OCI-LY7 (cell line): ENCODE data around the gene HCFC2. TPM values are rescaled to one million over a fixed set of nuclear protein-coding genes. Genes with fewer than 3 reads are reported as not detected.
"Not testable (repeated sequence)": the region's sequence is repeated elsewhere in the genome, so short reads cannot be mapped to it uniquely, and the experiment has no call there.

Source experiments
- BruUV-seq: library from RNA; stranded (reverse); fragments of 400-500 nt; replicated peaks from 2 replicates; lab custom pipeline; 2021; lab: Mats Ljungman, UMichigan
- CTCF ChIA-PET: fragments of 300-600 bp; sonication (Branson Sonifier 250); formaldehyde crosslinking; loops from one replicate; lab custom pipeline; 2022; ENCODE audit warnings: antibody characterized with exemption; ENCODE audit not compliant: unreplicated experiment; lab: Charles Lee
- POLR2A ChIA-PET: fragments of 300-600 bp; sonication (Branson Sonifier 250); formaldehyde crosslinking; loops from one replicate; lab custom pipeline; 2022; ENCODE audit warnings: antibody characterized with exemption; lab: Charles Lee
- DNase-seq: peaks from one replicate; pipeline ENCODE4 v3.0.0-alpha.2; 2015; ENCODE audit warnings: low spot score
- H2AFZ ChIP-seq: fragments of 200-600 bp; sonication (generic), shearing (Covaris generic); 2 replicates; pipeline ENCODE4 v1.6.1; 2014; ENCODE audit warnings: mild to moderate bottlenecking, antibody characterized with exemption, low read length, moderate library complexity
- H3K27ac ChIP-seq: fragments of 200-600 bp; sonication (generic); 2 replicates; pipeline ENCODE4 v1.5.1; 2014; ENCODE audit warnings: mixed run types, low read depth, mild to moderate bottlenecking, moderate library complexity, low read length, inconsistent platforms; ENCODE audit not compliant: poor library complexity, severe bottlenecking
- H3K36me3 ChIP-seq: fragments of 200-600 bp; sonication (generic); 2 replicates; pipeline ENCODE4 v1.6.1; 2014; ENCODE audit warnings: mild to moderate bottlenecking, antibody characterized with exemption, low read length, moderate library complexity, mixed read lengths; ENCODE audit not compliant: insufficient read depth
- H3K4me1 ChIP-seq: fragments of 200-600 bp; sonication (generic); 2 replicates; pipeline ENCODE4 v1.5.1; 2014; ENCODE audit warnings: mild to moderate bottlenecking, low read length; ENCODE audit not compliant: insufficient read depth, poor library complexity, severe bottlenecking
- H3K4me2 ChIP-seq: fragments of 200-600 bp; sonication (generic); 2 replicates; pipeline ENCODE4 v1.6.1; 2014; ENCODE audit warnings: mild to moderate bottlenecking, low read length
- H3K4me3 ChIP-seq: fragments of 200-600 bp; sonication (generic); 2 replicates; pipeline ENCODE4 v1.5.1; 2014; ENCODE audit warnings: mild to moderate bottlenecking, low read depth, low read length; ENCODE audit not compliant: poor library complexity, severe bottlenecking
- H3K79me2 ChIP-seq: fragments of 200-600 bp; sonication (generic); 2 replicates; pipeline ENCODE4 v1.6.1; 2016; ENCODE audit warnings: low read depth, mild to moderate bottlenecking, low read length, moderate library complexity, mixed read lengths; ENCODE audit not compliant: insufficient read depth
- H3K9me2 ChIP-seq: fragments of 200-600 bp; sonication (generic); 2 replicates; pipeline ENCODE4 v1.6.1; 2016; ENCODE audit warnings: mild to moderate bottlenecking, low read length, mixed read lengths; ENCODE audit not compliant: insufficient read depth
- H3K9me3 ChIP-seq: fragments of 200-600 bp; sonication (generic); 2 replicates; pipeline ENCODE4 v1.6.1; 2014; ENCODE audit warnings: mild to moderate bottlenecking, mixed run types, low read length, mixed read lengths
- H4K20me1 ChIP-seq: fragments of 200-600 bp; sonication (generic); 2 replicates; pipeline ENCODE4 v1.6.1; 2014; ENCODE audit warnings: mild to moderate bottlenecking, antibody characterized with exemption, low read length, moderate library complexity, mixed read lengths; ENCODE audit not compliant: insufficient read depth
- CTCF ChIP-seq: fragments of 200-600 bp; sonication (generic); conservative IDR thresholded peaks from 2 replicates; pipeline ENCODE4 v1.5.1; 2014; ENCODE audit warnings: mild to moderate bottlenecking, antibody characterized with exemption, low read length, moderate library complexity, mixed read lengths
- EZH2phosphoT487 ChIP-seq: fragments of 200-600 bp; sonication (generic); IDR thresholded peaks from 2 replicates; pipeline ENCODE4 v1.6.1; 2018; ENCODE audit warnings: low read depth, borderline replicate concordance, mild to moderate bottlenecking, mixed run types, antibody characterized with exemption, low read length, moderate library complexity, mixed read lengths
- intact Hi-C: fragments of 100-400 bp; cut with micrococcal nuclease; formaldehyde crosslinking; loops from one replicate; pipeline ENCODE4 v1.10.0; 2022; ENCODE audit not compliant: unreplicated experiment
- total RNA-seq, 2 experiments: library from RNA; depleted of rRNA in 1 of 2; stranded (reverse); fragments of >200 nt in 1 of 2; shearing (Covaris generic) in 1 of 2; gene quantifications; 2 replicates each; pipeline ENCODE4 v1.2.3, GENCODE V29; 2014 to 2022

Gene HCFC2
- total RNA-seq, 2 experiments from 2014 or later: 8.7 to 11.8 TPM

GRCh38 chr12:104109446-104110271 is 45.3 kb downstream of the HCFC2 start:
- POLR2A ChIA-PET: interaction anchor here (0.8 to 1.8 kb wide), 9 partner anchors 10 to 144 kb away, joined by 3 to 6 read pairs (median 4); partner anchors contain the start of genes HCFC2 and TDG
- CTCF ChIA-PET: interaction anchor here (0.6 to 1.9 kb wide), 7 partner anchors 9 to 226 kb away, joined by 3 to 10 read pairs (median 3); partner anchors contain the start of gene HCFC2
- H3K36me3 ChIP-seq: peaks cover 4% of the 10 kb centered on the region; the same call in 1 of the 2 replicates
- H3K4me1 ChIP-seq: no peaks in the 10 kb centered on the region
- no peak overlapping the region for H3K27ac ChIP-seq
- no peaks in the 10 kb centered on the region for H3K9me3 ChIP-seq
- no peaks in the 10 kb centered on the region for H3K9me2 ChIP-seq
- TF ChIP-seq EZH2phosphoT487: no peak
- TF ChIP-seq CTCF: peak; percentile 52; the same call in 1 of the 2 replicates
- BruUV-seq: no TSS peak
- H2AFZ ChIP-seq: no peak overlapping the region
- no peaks in the 10 kb centered on the region for H3K79me2 ChIP-seq
- H4K20me1 ChIP-seq: no peaks in the 10 kb centered on the region
- H3K4me2 ChIP-seq: no peak overlapping the region
- no peak overlapping the region for H3K4me3 ChIP-seq
- intact Hi-C loops: loop anchor here (1.0 to 2.0 kb wide), 4 partner anchors 45 to 231 kb away; partner anchors contain the start of gene HCFC2
- no peak for DNase-seq

- H3K9me3 ChIP-seq, H3K4me1 ChIP-seq, H3K4me3 ChIP-seq, intact Hi-C loops, H2AFZ ChIP-seq, H3K9me2 ChIP-seq, DNase-seq, H3K79me2 ChIP-seq, H3K4me2 ChIP-seq, BruUV-seq, POLR2A ChIA-PET, H4K20me1 ChIP-seq, CTCF ChIA-PET, H3K27ac ChIP-seq: not testable (repeated sequence)
- peaks cover 44% of the 10 kb centered on the region for H3K36me3 ChIP-seq
These were observed 50.7 kb downstream of the HCFC2 start for GRCh38 chr12:104114834-104115586.

GRCh38 chr12:104115587-104115975 is 51.2 kb downstream of the HCFC2 start:
- POLR2A ChIA-PET: interaction anchor here (1.1 kb wide), 1 partner anchor 18 kb away, joined by 3 read pairs; no protein-coding TSS in a partner anchor
- H3K4me2 ChIP-seq: no peak overlapping the region
- intact Hi-C loops: no loop called here
- no peaks in the 10 kb centered on the region for H3K79me2 ChIP-seq
- H3K27ac ChIP-seq: no peak overlapping the region
- no peaks in the 10 kb centered on the region for H3K9me3 ChIP-seq
- DNase-seq: no peak
- H3K9me2 ChIP-seq: no peaks in the 10 kb centered on the region
- CTCF ChIA-PET: no interaction called here
- no TSS peak for BruUV-seq
- no peaks in the 10 kb centered on the region for H4K20me1 ChIP-seq
- H3K4me3 ChIP-seq: no peak overlapping the region
- no peak overlapping the region for H2AFZ ChIP-seq
- H3K36me3 ChIP-seq: peaks cover 50% of the 10 kb centered on the region
- no peaks in the 10 kb centered on the region for H3K4me1 ChIP-seq
- TF ChIP-seq CTCF (no peak), EZH2phosphoT487 (no peak)
